Measurements from ENCODE around the gene MPDZ.

MPDZ gene

GRCh38 chr9:13174906-13175639, 104.4 kb downstream of the MPDZ start:
- no peaks in the 10 kb centered on the region for H3K4me1 ChIP-seq (ENCODE audit: insufficient read depth, low read length)
- no peaks in the 10 kb centered on the region for H3K79me2 ChIP-seq (ENCODE audit: insufficient read depth, low read length)
- H3K27ac ChIP-seq (ENCODE audit: low read length) = no peak overlapping the region
- H3K4me3 ChIP-seq (ENCODE audit: low read depth in 1 of 2, low read length in 2 of 2) = no peak overlapping the region
- DNase-seq (no peak), ATAC-seq (ENCODE audit: insufficient read depth, low read depth) (no peak)
- H3K4me2 ChIP-seq (ENCODE audit: insufficient read depth, low read length) = no peak overlapping the region
- no peaks in the 10 kb centered on the region for H3K9me3 ChIP-seq (ENCODE audit: insufficient read depth, low read length, severe bottlenecking)
- H2AFZ ChIP-seq (ENCODE audit: low read depth, low read length) = no peak overlapping the region
- H3K9ac ChIP-seq (ENCODE audit: low read depth, low read length) = no peak overlapping the region
- no peaks in the 10 kb centered on the region for H3K36me3 ChIP-seq (ENCODE audit: insufficient read depth, low read length)
- TF ChIP-seq EZH2 (IDR thresholded peaks at IDR 0.05; ENCODE audit: borderline replicate concordance, low read depth, low read length, severe bottlenecking) (no peak), CTCF (IDR thresholded peaks at IDR 0.05; ENCODE audit: borderline replicate concordance, extremely low read depth, low read length, poor library complexity, severe bottlenecking) (no peak)
- no peaks in the 10 kb centered on the region for H4K20me1 ChIP-seq (ENCODE audit: insufficient read depth, low read length)
- no peaks in the 10 kb centered on the region for H3K27me3 ChIP-seq (ENCODE audit: insufficient read depth, low read length, poor library complexity)

- Histone ChIP-seq H3K79me2 (ENCODE audit: insufficient read depth, low read length) (no peaks in the 10 kb centered on the region), H4K20me1 (ENCODE audit: insufficient read depth, low read length) (no peaks in the 10 kb centered on the region), H3K9me3 (ENCODE audit: insufficient read depth, low read length, severe bottlenecking) (no peaks in the 10 kb centered on the region), H2AFZ (ENCODE audit: low read depth, low read length) (no peak overlapping the region), H3K27ac (ENCODE audit: low read length) (no peak overlapping the region), H3K4me1 (ENCODE audit: insufficient read depth, low read length) (no peaks in the 10 kb centered on the region), H3K27me3 (ENCODE audit: insufficient read depth, low read length, poor library complexity) (no peaks in the 10 kb centered on the region), H3K4me2 (ENCODE audit: insufficient read depth, low read length) (no peak overlapping the region), H3K36me3 (ENCODE audit: insufficient read depth, low read length) (no peaks in the 10 kb centered on the region), H3K9ac (ENCODE audit: low read depth, low read length) (no peak overlapping the region), H3K4me3 (ENCODE audit: low read depth in 1 of 2, low read length in 2 of 2) (no peak overlapping the region)
- no peak for TF ChIP-seq EZH2 (IDR thresholded peaks at IDR 0.05; ENCODE audit: borderline replicate concordance, low read depth, low read length, severe bottlenecking)
- no peak for TF ChIP-seq CTCF (IDR thresholded peaks at IDR 0.05; ENCODE audit: borderline replicate concordance, extremely low read depth, low read length, poor library complexity, severe bottlenecking)
- ATAC-seq (ENCODE audit: insufficient read depth, low read depth) (no peak), DNase-seq (no peak)
These were observed 105.9 kb downstream of the MPDZ start for GRCh38 chr9:13173553-13173952.

DNA sequence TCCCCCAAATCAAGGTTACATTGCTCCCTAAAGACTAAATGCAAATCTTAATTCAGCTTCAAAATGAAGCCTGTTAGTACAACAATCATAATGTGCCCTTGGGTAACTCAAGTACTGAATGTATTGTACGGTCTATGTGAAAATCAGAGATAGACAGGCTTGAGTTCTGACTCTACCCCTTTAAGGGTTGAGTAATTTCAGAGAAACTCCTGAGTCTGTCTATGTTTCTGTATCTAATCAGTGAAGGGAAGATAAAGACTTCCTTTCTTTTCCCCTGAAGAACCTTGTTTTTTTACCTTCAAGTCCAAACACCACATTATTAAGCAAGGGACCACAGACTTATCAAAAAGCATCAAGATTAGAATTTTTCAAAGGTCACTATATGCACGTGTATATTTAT, 108.2 kb downstream of the MPDZ start:
- ATAC-seq (ENCODE audit: insufficient read depth, low read depth) (no peak), DNase-seq (no peak)
- no peaks in the 10 kb centered on the region for H4K20me1 ChIP-seq (ENCODE audit: insufficient read depth, low read length)
- H3K27ac ChIP-seq (ENCODE audit: low read length) = no peak overlapping the region
- H3K4me1 ChIP-seq (ENCODE audit: insufficient read depth, low read length) = no peaks in the 10 kb centered on the region
- H3K36me3 ChIP-seq (ENCODE audit: insufficient read depth, low read length) = no peaks in the 10 kb centered on the region
- TF ChIP-seq EZH2 (IDR thresholded peaks at IDR 0.05; ENCODE audit: borderline replicate concordance, low read depth, low read length, severe bottlenecking) (no peak), CTCF (IDR thresholded peaks at IDR 0.05; ENCODE audit: borderline replicate concordance, extremely low read depth, low read length, poor library complexity, severe bottlenecking) (no peak)
- no peaks in the 10 kb centered on the region for H3K79me2 ChIP-seq (ENCODE audit: insufficient read depth, low read length)
- H3K4me2 ChIP-seq (ENCODE audit: insufficient read depth, low read length) = no peak overlapping the region
- H3K4me3 ChIP-seq (ENCODE audit: low read depth in 1 of 2, low read length in 2 of 2) = no peak overlapping the region
- no peaks in the 10 kb centered on the region for H3K9me3 ChIP-seq (ENCODE audit: insufficient read depth, low read length, severe bottlenecking)
- no peak overlapping the region for H3K9ac ChIP-seq (ENCODE audit: low read depth, low read length)
- H2AFZ ChIP-seq (ENCODE audit: low read depth, low read length) = no peak overlapping the region
- H3K27me3 ChIP-seq (ENCODE audit: insufficient read depth, low read length, poor library complexity) = no peaks in the 10 kb centered on the region
